Measurements from ENCODE around the gene DNHD1. TPM values are rescaled to one million over a fixed set of nuclear protein-coding genes. Genes with fewer than 3 reads are reported as not detected.

Gene DNHD1
- total and polyA plus RNA-seq, 9 of the 15 experiments (the other 6 are each of a cell fraction or from before 2014, with no cell fraction given), result 0.82 to 9.7 (median 3.8) TPM

- H3K27me3 ChIP-seq (ENCODE audit: control insufficient read depth in 2 of 2, insufficient read depth in 2 of 2, low read length in 2 of 2), result no peaks in the 10 kb centered on the region
- ChIA-PET CTCF (ENCODE audit: low intra/inter-chr PET ratio) (no interaction called here), POLR2A (interaction anchor here (1.1 kb wide), 1 partner anchor 39 kb away, joined by 3 read pairs; the partner anchor contains the start of gene TAF10)
- peaks cover 37 to 43% of the 10 kb centered on the region in 2 experiments for H3K4me1 ChIP-seq (replicated peaks in 1 of 2; ENCODE audit: control insufficient read depth in 2 of 2, insufficient read depth in 2 of 2, low read length in 2 of 2)
- no TSS peak for BruUV-seq (replicated peaks)
- in situ Hi-C loops (cut with MboI) (no loop called here), intact Hi-C loops (cut with micrococcal nuclease) (no loop called here)
- FAIRE-seq (no peak), ATAC-seq (no peak), DNase-seq (ENCODE audit: extremely low read depth in 1 of 4, low spot score in 3 of 4) (no peak)
- WGBS (ENCODE audit: insufficient coverage, low coverage, missing lambda C conversion rate), result 73% methylated on average over 2 of the region's 2 CpGs
- H3K9ac ChIP-seq (ENCODE audit: insufficient read depth in 1 of 2, low read depth in 2 of 2, low read length in 2 of 2), result no peak overlapping the region
- no peaks in the 10 kb centered on the region for H3K9me3 ChIP-seq (replicated peaks; ENCODE audit: control insufficient read depth, insufficient read depth, low read depth, low read length)
- no peak overlapping the region for H2AFZ ChIP-seq (ENCODE audit: low read depth, low read length)
- no peaks in the 10 kb centered on the region for H3K36me3 ChIP-seq (ENCODE audit: control insufficient read depth, insufficient read depth, low read length)
- no peaks in the 10 kb centered on the region for H3K79me2 ChIP-seq (ENCODE audit: control insufficient read depth, insufficient read depth, low read length)
- no peak overlapping the region for H3K4me3 ChIP-seq
- H3K4me2 ChIP-seq (ENCODE audit: insufficient read depth, low read length), result no peak overlapping the region
- H4K20me1 ChIP-seq (replicated peaks; ENCODE audit: control insufficient read depth, insufficient read depth, low read length), result no peaks in the 10 kb centered on the region
- H3K27ac ChIP-seq (ENCODE audit: extremely low read depth, low read depth, low read length), result no peak overlapping the region
- H3K9me1 ChIP-seq (ENCODE audit: control insufficient read depth, insufficient read depth, low read length), result peaks cover 8% of the 10 kb centered on the region
- no peak for TF ChIP-seq ZNF217 (CRISPR knock-in tag; IDR thresholded peaks at IDR 0.05)
- no peak for TF ChIP-seq ZNF143 (CRISPR knock-in tag; IDR thresholded peaks at IDR 0.05)
- TF ChIP-seq CUX1 (CRISPR knock-in tag; IDR thresholded peaks at IDR 0.05), result no peak
- no peak for TF ChIP-seq ARID3B (CRISPR knock-in tag; IDR thresholded peaks at IDR 0.05; ENCODE audit: borderline replicate concordance)
- TF ChIP-seq ARNT (IDR thresholded peaks at IDR 0.05), result no peak
- no peak for TF ChIP-seq PRPF4 (IDR thresholded peaks at IDR 0.05; ENCODE audit: insufficient read depth, low read depth, low read length, poor library complexity, severe bottlenecking)
- TF ChIP-seq ZNF12 (CRISPR knock-in tag; IDR thresholded peaks at IDR 0.05), result no peak
- TF ChIP-seq CBX2 (IDR thresholded peaks at IDR 0.05; ENCODE audit: insufficient read depth, low read length, poor library complexity, severe bottlenecking), result no peak
- no peak for TF ChIP-seq RBFOX2 (IDR thresholded peaks at IDR 0.05; ENCODE audit: low read depth, low read length)
- TF ChIP-seq FOXP4 (CRISPR knock-in tag; IDR thresholded peaks at IDR 0.05; ENCODE audit: borderline replicate concordance), result no peak
- no peak for TF ChIP-seq KDM1A (IDR thresholded peaks at IDR 0.05)
Measured at GRCh38 chr11:6572215-6572614, 75.1 kb downstream of the DNHD1 start.
